GM19351 (cell line): ENCODE measurements around the gene TRAPPC2.
"Not testable (repeated sequence)": the region's sequence is repeated elsewhere in the genome, so short reads cannot be mapped to it uniquely, and the experiment has no call there.

Source experiments
- ATAC-seq: cut with Tn5 transposase; IDR thresholded peaks from one replicate; pipeline ENCODE4 v1.9.1; 2021; ENCODE audit warnings: mild to moderate bottlenecking, moderate library complexity; ENCODE audit not compliant: unreplicated experiment

TRAPPC2 gene

DNA sequence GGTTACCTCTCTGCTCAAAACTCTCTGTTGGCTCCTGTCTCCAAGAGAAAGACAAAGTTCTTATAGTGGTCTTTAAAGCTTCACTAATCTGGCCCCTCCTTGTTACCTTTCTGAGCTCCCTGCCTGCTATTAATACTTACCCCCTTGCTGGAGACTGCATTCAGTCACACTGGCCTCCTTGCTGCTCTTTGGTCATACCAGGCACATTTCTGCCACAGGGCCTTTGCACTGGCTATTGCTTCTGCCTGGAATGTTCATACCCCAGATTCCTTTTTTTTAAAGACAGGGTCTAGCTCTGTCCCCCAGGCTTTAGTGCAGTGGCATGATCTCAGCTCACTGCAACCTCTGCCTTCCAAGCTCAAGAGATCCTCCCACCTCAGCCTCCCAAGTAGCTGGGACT lies 61.4 kb downstream of the TRAPPC2 start:
- no peak for ATAC-seq

GRCh38 chrX:13670197-13670596 lies 64.2 kb downstream of the TRAPPC2 start:
- no peak for ATAC-seq

GRCh38 chrX:13669755-13670154 lies 64.7 kb downstream of the TRAPPC2 start:
- not testable (repeated sequence) for ATAC-seq

DNA sequence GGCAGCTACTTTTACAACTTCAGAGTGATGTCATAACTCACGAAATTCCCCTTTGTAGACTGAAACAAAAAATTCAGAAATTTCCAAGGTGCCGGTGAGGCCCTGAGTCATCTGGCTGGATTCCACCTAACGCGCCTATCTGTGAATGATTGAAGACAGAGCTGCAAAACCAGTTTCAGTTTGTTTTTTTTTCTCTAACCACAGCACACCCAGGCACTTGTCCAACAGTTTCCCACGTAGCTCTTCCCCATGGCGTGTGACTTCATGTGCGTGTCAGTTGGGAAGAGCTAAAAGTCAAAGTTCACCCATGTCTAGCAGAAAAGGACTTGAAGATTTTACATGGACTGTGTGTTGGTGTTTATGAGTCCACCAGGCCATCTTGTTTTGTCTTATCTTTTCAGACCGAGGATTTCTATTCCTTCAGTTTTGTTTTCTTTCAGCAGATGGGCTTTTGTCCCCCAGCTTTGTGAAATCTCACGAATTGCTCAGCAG lies 65.1 kb downstream of the TRAPPC2 start:
- peak; percentile 81 for ATAC-seq

DNA sequence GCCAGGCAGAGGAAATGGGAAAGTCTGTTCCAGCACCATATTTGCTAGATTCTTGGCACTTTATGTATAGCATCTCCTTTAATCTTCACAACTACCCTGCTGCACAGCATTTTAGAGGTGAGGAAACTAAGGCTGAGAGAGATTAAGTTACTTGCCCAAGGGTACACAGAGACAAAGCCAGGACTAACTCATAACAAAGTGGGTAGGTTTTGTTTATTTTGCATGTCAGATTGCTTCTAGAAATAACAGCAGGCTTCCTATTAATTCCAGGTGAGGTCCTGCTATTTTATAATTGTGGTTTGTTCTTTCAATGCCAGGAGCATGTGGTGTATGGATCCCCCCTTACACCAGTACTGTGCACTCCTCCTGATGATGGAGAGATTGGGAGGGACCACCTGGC lies 66.5 kb downstream of the TRAPPC2 start:
- no peak for ATAC-seq

DNA sequence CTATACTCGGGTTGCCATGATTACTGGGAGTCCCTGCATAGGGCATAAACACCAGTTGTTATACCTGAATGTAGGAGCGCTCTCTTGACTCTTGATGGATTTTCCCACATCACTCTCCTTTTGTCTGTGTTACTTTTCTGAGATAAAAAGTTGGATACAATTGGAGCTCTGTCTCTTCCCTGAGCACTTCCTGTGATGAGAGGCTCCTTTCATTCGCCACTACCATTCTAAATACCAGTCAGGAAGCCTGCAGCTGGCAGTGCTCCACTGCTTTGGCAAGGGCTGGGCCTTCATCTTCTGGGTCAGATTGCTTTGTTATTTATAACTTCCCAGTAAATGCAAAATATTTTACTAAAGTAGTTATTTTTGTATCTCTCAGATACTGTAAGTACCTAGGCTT lies 67.6 kb downstream of the TRAPPC2 start:
- ATAC-seq: no peak

DNA sequence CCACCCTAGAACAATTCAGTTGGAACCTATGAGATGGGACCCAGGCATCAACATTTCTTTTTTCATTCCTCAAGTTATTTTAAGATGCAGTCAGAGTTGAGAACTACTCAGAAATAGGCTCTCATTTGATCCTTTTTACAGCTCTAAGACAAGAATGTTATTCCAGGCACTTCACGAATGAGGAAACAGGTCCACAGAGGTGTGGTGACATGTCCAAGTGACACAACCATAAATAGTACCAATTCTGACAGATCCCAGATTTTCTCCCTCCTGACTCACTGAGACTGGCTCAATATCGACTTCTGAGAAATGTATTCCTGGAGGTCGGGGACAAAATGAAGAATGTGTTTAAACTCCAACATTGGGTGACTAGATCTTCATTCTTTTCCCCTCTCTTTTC lies 70.4 kb downstream of the TRAPPC2 start:
- ATAC-seq: no peak

DNA sequence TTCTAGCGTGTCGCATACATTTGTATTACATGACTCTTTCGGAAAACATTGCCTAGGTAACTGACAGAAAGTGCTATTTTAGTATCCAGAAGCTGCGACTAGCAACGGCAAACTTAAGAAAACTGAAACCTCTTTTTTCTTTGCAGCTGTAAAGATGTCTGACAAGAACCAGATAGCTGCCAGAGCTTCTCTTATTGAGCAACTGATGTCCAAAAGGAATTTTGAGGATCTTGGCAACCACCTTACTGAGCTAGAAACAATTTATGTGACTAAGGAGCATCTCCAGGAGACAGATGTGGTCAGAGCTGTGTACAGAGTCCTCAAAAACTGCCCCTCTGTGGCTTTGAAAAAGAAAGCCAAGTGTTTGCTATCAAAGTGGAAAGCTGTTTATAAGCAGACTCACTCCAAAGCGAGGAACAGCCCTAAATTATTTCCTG lies 72.0 kb downstream of the TRAPPC2 start:
- ATAC-seq: no peak
